NCI-H774 (cell line): ENCODE data around the gene FFAR2.
"Not testable (repeated sequence)": the region's sequence is repeated elsewhere in the genome, so short reads cannot be mapped to it uniquely, and the experiment has no call there.

Experiments
- DNase-seq: peaks from one replicate; lab custom pipeline; 2025; lab: John Stamatoyannopoulos, UW

Gene FFAR2

DNA sequence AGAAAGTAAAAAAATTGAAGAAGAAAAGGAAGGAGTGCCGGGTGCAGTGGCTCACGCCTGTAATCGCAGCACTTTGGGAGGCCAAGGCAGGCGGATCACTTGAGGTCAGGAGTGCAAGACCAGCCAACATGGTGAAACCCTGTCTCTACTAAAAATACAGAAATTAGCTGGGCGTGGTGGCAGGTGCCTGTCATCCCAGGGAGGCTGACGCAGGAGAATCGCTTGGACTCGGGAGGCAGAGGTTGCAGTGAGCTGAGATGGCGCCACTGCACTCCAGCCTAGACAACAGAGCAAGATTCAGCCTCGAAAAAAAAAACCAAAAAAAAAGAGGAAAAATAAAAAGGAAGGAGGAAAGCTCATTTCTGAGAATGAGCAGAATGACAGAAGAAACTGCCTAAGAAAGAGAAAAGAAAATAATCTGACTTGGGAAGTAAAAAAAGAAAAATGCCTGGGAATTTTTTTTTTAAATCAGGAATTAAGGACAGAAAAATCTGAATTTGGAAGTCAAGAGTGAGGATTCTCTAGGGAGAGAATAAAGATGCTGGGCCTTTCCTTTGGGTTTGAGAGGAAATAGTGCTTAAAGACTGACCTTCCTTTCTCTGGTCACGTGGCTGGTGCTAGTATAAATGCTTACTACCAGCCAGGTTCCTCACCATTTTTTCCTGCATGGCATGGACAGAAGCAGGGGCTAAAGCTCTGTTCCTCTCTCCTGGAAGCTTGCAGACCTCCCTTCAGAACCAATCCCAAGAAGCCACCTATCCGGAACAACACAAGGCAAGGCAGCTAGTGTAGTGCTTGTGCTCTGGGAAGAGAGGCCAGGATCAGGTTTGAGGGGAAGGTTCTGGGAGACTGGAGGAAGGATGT is at the start of gene FFAR2:
FFAR2 (plus strand) TSS at position 652 of the 864 bp plus-strand sequence. CDS start 1,458 bp downstream, outside the sequence.
- DNase-seq = no peak

DNA sequence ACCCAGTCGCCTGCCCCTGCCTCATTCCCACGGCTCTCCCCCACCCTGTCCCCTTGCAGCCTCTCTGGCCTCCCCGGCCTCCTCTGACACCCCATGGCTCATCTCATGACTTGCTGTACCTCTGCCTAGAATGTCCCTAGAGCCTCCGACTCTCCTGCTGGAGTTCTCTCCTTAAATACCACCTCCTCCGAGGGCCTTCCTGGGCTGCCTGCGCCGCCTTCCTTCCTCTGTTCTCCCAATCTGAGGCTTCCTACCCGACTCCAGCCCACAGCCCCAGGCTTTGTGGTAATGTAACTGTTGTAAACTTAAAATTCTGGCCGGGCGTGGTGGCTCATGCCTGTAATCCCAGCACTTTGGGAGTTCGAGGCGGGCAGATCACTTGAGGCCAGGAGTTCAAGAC is 49.5 kb upstream of the FFAR2 start:
- no peak for DNase-seq

DNA sequence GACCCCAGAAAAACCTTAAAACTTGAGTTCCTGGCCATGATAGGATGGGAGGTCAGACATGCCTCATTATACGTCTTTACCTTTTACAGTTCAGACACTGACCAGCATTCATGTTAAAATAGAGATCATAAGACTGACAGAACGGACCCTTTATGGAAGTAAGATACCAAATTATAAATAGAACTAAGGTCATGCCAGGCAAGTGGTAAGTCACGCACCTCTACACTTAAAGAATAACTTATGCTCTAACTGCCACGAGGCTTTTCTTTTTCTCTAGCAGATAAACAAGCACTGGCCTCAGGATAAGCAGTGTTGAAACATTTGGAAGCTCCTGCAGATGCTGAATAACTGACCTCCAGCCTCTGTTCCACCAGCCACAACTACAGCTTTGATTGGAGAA is 48.8 kb upstream of the FFAR2 start:
- no peak for DNase-seq

DNA sequence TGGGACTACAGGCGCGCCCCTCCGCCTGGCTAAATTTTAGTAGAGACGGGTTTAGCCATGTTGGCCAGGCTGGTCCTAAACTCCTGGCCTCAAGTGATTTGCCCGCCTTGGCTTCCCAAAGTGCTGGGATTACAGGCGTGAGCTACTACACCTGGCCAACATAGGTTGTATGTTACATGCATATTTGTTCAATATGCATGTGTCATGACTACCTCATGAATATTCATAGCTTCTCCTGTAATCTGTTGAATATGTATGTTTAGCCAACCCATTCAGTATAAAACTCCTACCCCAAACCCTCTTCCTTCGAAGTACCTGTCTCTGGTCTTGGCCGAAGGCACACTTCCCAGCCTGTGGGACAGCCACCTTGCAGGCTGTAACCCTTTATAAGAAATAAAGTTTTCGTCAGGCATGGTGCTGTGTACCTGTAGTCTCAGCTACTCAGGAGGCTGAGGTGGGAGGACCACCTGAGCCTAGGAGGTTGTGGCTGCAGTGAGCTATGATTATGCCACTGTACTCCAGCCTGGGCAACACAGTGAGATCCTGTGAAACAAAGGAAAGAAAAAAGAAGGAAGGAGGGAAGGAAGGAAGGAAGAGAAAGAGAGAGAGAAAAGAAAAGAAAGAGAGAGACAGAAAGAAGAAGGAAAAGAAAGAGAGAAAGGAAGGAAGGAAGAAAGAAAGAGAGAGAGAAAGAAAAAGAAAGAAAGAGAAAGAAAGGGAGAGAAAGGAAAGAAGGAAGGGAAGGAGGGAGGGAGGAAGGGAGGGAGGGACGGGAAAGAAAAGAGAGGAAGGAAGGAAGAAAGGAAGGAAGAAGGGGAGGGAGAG is 47.9 kb upstream of the FFAR2 start:
- no peak for DNase-seq

- DNase-seq = no peak
Observed at GRCh38 chr19:35400773-35401100, 47.3 kb upstream of the FFAR2 start.

- not testable (repeated sequence) for DNase-seq
Observed at GRCh38 chr19:35401416-35401815, 46.6 kb upstream of the FFAR2 start.

DNA sequence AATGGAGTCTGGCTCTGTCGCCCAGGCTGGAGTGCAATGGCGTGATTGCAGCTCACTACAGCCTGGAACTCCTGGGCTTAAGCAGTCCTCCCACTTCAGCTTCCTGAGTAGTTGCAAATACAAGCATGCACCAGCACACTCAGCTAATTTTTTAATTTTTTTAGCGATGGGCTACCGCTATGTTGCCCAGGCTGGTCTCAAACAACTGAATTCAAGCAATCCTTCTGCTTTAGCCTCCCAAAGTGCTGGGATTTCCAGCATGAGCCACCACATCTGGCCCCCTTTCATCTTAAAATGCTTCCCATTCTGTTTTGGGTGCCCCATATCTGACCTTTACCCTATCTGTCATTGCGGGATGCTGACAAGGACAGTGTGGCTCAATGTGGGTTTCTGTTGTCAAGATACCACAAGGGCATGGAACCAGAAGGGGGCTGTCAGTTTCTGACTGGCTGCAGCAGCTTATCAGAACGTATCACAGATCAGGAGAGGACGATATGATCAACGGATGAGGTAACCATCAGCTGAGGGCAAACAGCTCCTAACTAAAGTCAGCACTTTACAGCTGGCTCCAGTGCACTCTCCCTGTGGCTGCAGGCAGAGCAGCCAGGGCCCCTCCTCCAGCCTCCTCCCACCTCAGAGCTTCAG is 44.8 kb upstream of the FFAR2 start:
- DNase-seq = no peak

- DNase-seq = no peak
Observed at GRCh38 chr19:35404879-35405622, 43.0 kb upstream of the FFAR2 start.

DNA sequence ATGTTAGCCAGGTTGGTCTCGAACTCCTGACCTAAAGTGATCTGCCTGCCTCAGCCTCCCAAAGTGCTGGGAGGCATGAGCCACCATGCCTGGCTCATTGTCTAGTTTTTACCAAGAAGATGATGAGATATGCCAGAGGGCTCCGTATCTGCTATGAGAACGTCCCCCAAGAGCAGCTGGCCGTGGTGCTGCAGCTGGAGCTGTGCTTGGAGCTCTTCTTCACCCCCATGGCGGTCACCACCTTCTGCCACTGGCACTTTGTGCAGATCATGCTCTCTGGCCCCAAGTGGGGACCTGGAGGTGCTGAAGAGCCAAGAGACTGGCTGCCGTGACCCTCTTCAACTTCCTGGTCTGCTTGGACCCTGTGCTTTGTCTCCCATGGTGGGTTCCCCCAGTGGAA is 40.4 kb upstream of the FFAR2 start:
- no peak for DNase-seq

DNA sequence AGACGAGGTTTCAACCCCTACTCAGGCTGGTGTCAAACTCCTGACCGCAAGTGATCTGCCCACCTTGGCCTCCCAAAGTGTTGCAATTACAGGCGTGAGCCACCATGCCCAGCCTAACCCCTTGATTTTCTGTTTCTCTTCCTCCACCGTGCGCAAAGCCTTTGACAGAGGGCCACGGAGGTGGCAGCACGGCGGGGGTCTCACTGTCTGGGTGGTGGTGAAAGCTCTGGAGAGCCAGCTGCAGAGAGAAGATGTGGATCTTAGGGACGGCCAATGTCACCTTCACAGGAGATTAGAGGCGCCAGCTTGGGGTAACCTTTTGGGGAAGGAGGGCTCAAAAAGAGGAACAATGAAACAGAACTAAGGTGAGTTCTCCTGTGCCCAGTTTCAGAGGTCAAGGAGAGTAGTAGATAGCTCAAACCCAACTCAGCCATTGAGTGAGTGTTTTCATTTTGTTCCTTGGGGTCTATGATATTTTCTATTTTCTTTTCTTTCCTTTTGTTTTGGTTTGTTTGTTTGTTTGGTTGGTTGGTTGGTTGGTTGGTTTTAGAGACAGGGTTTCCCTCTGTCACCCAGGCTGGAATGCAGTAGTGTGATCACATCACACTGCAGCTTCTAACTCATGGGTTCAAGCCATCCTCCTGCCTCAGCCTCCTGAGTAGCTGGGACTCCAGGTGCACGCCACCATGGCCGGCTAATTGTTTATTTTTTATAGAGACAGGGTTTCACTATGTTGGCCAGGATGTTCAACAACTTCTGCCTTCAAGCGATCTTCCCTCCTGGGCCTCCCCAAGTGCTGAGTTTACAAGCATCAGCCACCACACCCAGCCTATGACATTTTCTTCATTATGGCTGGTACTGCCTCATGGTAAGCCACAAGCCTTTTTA is 39.5 kb upstream of the FFAR2 start:
- no peak for DNase-seq

DNA sequence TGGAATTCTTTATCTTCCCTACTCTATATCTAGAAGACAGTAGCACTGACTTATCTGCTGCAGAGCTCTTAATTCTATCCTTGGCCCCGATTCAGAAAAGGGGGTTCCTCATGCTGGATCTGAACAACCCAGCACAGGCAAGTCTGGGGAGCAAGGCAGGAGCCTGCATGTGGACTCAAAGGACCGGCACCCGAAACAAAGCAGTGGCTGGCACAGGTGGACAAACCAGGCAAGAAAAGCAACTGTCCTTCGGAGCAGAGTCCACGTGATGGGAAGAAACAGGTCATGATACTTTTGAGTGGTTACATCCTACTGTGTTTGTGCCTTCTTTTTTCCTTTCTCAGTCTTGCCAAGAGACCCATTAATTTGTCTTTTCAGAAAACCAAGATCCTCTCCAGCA is 38.9 kb upstream of the FFAR2 start:
- DNase-seq = no peak

DNA sequence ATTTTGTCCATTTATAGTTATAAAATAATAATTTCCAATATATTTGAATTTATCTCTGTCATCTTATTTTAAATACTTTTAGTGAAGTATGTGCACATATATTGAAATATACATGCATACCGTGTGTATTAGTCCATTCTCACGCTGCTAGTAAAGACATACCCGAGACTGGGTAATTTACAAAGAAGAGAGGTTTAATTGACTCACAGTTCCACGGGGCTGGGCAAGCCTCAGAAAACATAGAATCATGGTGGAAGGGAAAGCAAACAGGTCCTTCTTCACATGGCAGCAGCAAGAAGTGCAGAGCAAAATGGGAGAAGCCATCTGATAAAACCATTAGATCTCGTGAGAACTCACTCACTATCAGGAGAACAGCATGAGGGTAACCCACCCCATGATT is 37.6 kb upstream of the FFAR2 start:
- no peak for DNase-seq

- DNase-seq = no peak
Observed at GRCh38 chr19:35414442-35414841, 33.6 kb upstream of the FFAR2 start.

DNA sequence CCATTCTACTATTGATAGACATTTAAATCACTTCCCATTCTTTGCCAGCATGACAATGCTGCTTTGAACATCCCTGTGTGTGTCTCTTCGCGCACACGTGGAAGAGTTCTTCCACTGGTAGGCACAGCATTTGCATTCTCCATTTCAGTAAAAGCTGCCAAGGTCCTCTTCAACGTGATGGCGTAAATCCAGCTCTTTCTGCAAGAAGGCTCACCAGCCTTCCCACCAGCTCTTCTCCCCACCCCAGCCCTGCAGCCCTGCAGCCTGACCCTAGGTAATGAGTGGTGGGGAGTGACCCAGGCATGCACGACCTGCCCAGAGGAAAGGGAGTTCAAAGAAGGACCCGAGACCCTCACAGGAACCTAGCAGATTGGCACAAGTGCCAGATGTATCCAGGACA is 31.7 kb upstream of the FFAR2 start:
- DNase-seq = no peak

- no peak for DNase-seq
Observed at GRCh38 chr19:35417278-35417677, 30.8 kb upstream of the FFAR2 start.

DNA sequence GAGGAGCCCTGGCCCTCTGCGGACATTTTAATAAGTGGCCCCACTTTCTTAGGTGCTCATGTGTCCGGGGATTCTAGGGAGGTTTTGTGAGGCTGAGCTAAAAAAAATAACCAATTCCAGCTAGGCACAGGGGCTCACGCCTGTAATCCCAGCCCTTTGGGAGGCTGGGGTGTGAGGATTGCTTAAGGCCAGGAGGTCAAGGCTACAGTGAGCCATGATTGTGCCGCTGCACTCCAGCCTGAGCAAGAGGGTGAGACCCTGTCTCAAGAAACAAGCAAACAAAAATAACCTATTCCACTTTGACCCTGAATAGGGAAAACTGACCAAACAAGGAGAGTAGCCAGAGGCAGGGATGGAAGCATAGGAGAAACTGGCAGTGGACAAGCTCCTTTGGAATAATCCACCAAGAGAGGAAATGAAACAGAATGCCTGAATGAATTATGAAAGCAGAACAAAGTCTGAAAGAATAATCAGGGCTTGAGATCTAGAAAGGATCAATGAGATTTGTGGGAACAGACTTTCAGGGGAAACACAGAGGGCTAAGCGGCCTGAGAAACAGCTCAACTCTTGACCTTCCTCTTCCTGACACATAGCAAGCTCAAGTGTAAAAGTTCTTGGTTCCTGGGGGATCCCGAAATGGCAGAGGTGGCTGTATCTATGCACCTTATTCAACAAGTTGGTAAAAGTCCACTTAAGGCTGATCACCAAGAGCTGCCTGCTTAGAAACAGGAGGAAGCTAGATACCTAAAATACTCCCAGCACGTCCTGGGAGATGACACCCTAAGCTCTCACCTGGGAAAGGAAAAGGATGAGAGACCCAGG is 30.1 kb upstream of the FFAR2 start:
- DNase-seq = no peak

- no peak for DNase-seq
Observed at GRCh38 chr19:35419046-35419445, 29.0 kb upstream of the FFAR2 start.

GRCh38 chr19:35419805-35420204 is 28.3 kb upstream of the FFAR2 start:
- no peak for DNase-seq

DNA sequence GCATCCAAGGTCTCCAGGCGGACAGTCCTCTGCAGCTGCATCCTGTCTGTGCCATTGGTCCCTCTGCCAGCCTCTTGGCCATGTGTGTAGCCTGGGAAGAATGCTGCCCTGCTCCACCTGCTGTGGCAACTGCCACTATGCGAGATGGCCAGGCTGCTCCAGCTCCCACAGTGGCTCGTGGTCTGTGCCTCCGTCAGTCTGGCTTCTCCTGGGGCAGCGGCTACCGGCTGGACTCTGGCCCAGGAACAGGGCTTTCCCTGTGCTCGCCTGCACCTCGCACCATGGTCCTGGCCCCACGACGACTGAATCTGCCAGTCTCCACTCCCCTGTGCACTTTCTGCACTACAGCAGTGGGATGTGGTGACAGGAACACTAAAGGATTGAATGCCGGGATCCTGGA is 26.7 kb upstream of the FFAR2 start:
- no peak for DNase-seq

DNA sequence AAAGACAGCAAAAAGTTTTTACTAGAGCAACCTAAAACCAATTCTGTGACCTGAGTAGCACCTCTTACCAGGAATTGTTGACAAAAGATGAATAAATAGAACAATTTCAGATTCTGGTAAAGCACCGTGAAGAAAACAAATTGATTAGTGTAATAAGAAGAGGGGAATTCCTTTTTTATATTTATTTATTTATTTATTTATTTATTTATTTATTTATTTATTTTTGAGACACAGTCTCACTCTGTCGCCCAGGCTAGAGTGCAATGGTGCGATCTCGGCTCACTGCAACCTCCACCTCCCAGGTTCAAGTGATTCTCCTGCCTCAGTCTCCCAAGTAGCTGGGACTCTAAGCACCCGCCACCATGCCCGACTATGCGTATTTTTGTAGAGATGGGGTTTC is 24.7 kb upstream of the FFAR2 start:
- DNase-seq = not testable (repeated sequence)
